HG03575 (cell line): ENCODE measurements around the gene SLC26A11.
"Not testable (repeated sequence)": the region's sequence is repeated elsewhere in the genome, so short reads cannot be mapped to it uniquely, and the experiment has no call there.

Source experiments
- ATAC-seq: cut with Tn5 transposase; IDR thresholded peaks from one replicate; pipeline ENCODE4 v1.9.1; 2021; ENCODE audit not compliant: unreplicated experiment, insufficient number of reproducible peaks, low FRiP score; ENCODE audit errors: extremely low read depth

The SLC26A11 gene

DNA sequence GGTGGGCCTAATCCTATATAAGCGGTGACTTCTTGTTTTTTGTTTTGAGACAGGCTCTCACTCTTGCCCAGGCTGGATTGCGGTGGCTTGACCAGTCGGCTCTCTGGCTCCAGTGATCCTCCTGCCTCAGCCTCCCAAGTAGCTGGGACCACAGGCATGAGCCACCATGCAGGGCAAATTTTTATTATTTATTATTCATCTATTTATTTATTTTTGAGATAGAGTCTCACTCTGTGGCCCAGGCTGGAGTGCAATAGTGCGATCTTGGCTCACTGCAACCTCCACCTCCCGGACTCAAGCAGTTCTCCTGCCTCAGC is 35.8 kb downstream of the SLC26A11 start:
- ATAC-seq, result no peak

DNA sequence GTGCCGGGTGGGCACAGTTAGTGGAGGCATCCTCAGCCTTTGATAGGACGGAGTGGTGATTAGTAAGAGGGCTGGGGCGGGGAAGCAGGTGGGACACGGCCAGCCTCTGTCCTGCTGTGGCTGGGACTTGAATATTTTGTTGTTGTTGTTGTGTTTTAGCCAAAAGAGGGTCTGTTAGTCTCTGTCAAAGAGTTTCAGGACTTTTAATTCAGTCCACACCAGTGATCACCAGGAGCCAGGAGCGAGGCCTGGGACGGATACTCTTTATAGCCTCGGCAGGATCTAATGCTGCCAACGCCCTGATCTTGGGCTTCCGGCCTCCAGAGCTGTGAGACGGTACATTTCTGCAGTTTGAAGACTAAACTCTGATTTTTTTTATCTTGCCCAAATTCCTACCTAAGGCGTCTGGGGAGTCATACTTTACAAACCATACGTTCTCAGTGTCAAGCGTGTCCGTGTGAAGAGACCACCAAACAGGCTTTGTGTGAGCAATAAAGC is 37.5 kb downstream of the SLC26A11 start:
- ATAC-seq, result no peak

DNA sequence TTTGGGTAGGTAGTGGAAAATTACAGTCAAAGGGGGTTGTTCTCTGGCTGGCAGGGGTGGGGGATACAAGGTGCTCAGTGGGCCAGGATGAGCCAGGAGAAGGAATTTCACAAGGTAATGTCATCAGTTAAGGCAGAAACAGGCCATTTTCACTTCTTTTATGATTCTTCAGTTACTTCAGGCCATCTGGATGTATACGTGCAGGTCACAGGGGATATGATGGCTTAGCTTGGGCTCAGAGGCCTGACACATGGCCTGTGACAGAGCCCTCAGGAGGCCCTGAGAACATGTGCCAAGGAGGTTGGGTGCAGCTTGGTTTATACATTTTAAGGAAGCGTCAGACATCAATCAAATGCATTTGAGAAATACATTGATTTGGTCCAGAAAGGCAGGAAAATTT is 38.1 kb downstream of the SLC26A11 start:
- ATAC-seq, result not testable (repeated sequence)

DNA sequence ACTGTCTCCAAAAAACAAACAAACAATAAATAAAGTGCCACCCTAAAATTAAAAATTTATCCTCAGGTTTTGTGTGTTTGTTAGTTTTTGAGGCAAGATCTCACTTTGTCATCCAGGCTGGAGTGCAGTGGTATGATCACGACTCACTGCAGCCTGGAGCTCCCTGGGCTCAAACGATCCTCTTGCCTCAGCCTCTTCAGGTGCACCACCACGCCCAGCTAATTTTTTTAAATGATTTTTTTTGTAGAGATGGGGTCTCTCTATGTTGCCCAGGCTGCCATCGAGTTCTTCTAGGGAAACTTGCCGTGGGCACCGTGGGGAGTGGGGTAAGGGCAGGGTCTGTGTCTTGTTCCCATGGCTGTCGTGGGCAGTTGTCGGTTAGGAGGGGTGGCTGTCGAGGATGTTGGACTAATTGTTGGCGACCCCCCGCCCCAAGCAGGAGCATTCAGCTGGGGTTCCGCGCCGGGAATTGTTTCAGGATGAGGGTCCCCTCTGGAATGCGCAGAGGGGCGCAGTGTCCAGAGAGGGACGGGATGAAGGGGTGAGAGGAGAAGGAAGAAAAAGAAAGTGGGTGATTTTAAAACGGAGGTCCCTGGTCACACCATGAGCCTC is 39.3 kb downstream of the SLC26A11 start:
- ATAC-seq, result no peak

DNA sequence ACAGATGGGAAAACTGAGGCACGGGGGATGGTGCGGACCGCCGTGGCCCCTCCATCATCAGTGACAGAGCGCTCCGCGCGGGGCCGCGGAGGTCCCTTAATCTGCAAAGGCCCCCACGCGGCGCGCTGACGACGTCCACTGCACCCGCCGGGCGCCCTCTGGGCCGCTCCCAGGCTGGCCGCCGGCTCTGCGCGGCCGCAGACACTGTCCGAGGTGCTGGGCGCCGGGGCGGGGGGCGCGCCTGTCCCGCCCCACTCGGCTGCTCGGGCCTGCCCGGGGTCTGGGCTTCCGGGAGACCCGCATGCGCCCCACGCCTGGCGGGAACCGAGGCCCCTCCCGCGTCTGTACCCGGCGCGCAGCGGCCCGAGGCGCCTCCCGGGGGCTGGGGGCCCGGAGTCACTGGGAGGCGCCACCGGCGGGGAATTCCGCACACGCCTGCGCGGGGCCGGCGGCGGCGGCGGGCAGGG is 39.9 kb downstream of the SLC26A11 start:
- ATAC-seq, result no peak

DNA sequence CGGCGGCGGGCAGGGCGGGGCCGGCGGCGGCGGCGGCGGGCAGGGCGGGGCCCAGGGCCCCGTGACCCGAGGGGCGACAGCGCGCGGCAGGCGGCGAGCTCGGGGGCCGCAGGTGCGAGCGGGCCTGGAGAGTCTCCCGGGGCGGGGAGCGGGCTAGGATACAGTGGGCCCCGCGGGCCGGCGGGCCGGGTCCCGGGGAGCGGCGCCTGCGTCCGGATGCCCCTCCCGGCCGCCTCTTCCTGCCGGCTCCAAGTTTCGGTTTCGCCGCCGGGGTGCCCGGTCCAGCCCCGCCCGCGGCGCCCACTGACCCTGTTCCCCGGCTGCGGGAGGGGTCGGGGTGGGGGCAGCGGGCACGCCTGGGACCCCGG is 40.5 kb downstream of the SLC26A11 start, which contains the start of gene RNF213:
RNF213 (plus strand) TSS at position 62 of the 368 bp plus-strand sequence. CDS start 2,830 bp downstream, outside the sequence.
- no peak for ATAC-seq

DNA sequence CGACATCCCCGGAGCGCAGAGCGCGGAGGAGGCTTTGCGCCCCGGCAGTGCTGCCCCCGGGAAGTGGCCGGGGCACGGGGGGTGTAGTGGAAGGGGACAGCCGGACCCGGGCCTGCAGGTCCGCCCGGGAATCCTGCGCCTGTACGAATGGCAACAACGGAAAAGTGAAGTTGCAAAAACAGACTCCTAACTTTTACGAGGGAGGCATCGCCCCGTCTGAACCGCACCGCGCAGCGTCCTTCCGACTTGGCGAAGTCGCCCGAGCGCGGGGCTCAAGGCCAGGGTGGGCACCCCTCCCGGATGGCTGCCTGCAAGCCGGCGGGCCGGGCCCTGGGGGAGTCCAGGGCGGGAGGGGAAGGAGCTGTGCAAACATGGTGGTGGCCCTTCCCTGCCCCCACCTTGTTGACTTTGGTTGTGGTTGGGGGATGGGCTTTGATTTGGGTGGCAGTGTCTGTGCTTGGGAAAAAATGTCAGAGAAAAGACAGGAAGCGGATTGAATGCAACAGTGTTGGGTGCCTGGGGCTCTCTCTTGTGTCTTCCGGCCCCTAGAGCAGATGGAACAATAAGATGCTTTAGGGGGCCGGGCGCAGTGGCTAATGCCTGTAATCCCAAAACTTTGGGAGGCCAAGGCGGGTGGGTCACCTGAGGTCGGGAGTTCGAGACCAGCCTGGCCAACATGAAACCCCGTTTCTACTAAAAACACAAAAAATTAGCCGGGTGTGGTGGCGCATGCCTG is 41.1 kb downstream of the SLC26A11 start:
- no peak for ATAC-seq

DNA sequence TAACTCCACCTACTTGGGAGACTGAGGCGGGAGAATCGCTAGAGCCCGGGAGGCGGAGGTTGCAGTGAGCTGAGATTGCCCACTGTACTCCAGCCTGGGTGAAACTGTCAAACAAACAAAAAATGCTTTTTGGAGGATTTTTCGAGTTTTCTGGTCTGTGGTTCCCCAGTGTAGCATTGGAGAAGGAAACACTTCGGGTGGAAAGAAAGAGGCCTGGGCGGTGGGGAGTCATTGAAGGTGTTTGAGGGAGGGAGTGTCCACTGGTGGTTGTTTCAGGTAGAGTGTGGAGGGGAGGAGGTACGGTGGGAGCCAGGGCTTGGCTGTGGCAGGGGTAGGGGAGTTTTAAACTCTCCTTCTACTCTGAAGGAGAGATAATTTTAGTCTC is 41.7 kb downstream of the SLC26A11 start:
- no peak for ATAC-seq

DNA sequence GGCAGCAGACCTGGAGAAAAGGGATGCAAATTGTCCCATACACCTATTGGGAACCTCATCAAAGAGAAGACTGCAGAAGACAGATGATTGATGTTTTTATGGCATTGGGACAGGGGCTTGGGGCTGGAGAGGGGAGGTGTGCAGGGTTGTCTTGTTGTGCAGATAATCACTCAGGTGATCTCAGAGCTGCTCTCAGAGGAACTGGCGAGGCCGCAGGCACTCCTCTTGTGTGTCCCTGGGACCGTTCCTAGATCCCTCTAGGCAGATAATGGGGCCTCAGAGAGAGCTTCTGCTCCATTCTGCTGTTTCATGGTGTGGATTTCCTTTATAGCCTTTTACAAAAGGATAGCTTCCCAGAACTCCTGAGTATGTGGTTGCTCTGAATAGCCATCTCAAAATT is 42.1 kb downstream of the SLC26A11 start:
- ATAC-seq, result no peak

DNA sequence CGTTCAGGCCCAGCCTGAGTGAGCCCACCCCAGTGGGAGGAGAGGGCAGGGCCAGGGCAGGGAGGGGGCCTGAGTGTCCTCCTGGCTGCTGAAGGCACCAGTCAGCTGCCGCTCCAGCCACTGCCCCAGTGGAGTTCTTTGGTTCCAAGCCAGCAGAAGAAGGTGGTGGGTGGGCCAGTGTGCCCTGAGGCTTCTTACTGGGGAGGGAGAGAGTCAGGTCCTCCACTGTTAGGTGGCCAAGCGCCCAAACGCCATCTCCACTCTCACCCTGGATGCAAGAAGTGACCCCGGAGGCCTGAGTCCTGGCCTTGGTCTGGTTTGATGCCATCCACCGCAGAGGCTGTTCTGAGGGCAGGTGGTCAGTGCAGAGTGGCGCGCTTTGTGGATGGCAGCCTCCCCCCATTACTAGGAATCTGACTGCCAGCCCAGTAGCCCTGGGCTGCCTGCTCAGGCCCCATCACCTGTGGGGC is 42.6 kb downstream of the SLC26A11 start:
- no peak for ATAC-seq

DNA sequence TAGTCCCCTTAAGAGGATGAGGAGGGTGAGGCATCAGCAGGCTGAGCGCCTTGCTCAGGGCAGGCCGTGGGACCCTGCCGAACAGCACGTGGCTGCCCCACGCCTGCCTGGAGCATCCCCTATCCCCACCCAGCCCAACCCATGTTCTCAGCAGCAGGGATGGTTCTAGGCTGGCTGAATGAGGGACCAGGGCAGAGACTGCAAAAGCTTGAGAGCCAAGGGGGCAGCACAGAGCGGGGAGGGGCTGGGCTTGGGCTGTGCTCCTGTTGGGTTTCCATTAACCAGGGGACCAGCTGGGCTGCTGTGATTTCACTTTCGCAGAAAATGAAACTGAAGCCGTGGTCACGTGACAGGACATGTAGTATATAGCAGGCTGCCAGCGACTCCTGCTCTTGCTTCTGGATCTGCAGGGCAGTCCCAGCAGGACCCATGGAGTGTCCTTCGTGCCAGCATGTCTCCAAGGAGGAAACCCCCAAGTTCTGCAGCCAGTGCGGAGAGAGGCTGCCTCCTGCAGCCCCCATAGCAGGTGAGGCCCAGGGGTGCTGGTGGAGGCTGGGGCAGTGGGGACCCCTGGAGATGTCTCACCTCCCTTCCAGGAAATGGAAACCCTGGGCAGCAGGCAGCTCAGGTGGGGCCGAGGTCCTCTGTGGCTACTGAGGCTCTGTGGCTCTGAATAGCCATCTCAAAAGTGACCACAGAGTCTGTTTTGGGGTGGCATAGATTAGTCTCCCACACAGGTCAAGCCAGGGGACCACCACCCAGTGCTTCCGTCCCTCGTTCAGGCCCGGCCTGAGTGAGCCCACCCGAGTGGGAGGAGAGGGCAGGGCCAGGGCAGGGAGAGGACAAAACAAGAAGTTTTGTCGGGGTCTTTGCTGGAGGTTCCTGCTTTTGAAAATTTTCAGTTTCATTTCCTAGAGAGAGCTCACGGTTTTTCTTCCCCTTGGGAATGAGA is 43.3 kb downstream of the SLC26A11 start:
- no peak for ATAC-seq

DNA sequence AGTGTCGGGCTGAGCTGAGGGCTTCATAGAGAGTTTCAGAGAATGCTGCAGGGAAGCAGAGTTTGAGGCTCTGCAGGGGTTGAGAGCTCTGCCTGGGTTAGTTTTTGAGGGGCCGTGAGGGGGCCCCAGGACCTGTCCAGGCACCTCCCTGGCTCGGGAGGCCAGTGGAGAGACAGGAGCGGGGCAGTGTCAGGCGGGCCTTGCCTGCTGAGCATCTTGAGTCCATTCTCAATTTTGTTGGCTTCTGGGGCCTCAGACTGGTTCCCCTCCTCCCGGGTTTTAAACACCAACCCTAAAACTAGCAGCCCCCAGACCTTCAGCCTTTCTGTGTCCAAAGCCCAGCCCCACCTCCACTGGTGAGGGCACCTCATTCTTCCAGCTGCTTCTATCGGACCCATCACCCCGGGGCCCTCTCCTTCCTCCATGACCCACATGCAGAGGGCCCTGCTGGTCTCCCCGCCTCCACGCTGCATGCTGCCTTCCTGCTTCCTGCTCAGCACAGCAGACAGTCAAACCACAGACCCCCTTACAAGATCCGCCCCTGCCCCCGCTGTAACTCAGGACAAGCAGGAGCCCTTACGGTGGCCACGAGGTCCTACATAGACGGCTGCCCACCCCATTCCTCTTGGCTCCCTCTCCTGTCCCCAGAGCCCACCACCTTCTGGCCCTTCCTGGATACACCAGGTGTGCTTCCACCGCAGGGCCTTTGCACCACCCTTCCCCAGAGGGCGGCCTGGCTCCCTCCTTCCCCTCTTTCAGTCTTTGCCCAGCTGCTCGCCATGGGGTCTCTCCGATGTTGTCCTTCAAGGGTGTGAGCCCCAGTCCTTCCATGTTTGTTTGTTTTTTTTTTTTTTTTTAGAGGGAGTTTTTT is 44.2 kb downstream of the SLC26A11 start:
- ATAC-seq, result no peak

DNA sequence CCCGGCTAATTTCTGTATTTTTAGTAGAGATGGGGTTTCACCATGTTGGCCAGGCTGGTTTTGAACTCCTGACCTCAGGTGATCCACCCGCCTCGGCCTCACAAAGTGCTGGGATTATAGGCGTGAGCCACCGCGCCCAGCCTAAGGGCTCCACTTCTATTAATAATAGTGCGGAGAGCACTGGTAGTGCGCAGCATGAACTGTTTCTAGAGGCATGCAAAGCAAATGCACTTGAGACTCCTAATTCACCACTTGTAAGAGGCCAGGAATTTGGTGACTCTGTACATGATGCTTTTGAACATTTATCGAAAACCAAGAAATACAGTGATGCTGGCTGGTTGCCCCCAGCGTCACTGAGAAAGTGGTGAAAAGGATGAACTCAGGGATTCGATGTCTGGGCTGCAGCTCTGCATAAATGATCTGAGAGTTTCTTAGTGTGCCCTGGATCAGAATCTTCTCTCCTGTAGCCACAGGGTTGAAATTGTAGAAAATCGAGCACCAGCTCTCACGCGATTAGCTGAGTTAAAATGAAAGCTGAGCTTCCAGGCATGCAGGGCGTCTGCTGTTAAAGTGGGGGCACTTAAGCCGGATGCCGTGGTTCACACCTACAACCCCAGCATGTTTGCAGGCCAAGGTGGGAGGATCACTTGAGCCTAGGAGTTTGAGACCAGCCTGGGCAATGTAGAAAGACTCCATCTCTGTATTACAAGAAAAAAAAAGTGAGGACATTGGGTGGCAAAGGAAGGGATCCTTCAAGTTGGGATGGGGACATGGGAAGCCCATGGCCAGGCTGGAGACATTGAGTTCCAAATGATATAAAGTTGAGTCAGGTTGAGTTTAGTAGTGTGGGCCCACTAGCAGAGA is 45.2 kb downstream of the SLC26A11 start:
- ATAC-seq, result no peak

DNA sequence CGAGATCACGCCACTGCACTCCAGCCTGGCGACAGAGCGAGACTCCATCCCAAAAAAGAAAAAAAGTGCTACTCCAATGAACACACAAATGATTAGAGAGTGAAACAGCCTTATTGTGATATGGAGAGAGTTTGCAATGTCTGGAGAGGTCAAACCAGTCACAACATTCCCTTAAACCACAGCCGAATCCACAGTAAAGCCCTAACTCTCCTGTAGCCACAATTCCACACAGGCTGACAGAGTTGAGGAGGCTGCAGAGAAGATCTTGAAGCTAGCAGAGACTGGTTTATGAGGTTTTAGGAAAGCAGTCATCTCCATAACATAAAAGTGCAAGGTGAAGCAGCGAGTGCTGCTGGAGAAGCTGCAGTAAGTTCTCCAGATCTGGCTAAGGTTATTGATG is 47.2 kb downstream of the SLC26A11 start:
- no peak for ATAC-seq

DNA sequence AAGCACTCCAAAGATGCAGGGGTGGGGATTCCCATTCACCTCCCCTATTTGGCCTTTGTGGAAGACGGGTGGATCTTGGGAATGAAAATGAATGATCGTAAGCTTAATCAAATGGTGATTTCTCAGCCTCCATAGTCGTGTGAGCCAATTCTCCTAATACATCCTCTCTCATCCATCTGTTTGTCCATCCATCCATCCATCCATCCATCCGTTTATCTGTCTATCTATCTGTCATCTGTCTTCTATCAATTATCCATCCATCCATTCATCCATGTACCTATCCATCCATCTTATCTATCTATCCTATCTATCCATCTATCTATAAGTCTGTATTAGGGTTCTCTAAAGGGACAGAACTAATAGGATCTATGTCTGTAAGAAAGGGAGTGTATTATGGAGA is 48.2 kb downstream of the SLC26A11 start:
- ATAC-seq, result no peak

DNA sequence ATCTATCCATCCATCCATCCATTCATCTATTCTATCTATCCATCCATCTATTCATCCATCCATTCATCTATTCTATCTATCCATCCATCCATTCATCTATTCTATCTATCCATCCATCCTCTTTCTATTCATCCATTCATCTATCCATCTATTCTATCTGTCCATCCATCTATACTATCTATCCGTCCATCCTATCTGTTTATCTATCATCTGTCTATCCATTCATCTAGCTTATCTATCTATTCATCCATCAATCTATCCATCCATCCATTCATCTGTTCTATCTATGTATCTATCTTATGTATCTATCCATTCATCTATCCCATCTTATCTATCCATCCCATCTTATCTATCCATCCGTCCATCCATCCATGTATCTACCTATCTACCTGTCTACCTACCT is 49.2 kb downstream of the SLC26A11 start:
- no peak for ATAC-seq

DNA sequence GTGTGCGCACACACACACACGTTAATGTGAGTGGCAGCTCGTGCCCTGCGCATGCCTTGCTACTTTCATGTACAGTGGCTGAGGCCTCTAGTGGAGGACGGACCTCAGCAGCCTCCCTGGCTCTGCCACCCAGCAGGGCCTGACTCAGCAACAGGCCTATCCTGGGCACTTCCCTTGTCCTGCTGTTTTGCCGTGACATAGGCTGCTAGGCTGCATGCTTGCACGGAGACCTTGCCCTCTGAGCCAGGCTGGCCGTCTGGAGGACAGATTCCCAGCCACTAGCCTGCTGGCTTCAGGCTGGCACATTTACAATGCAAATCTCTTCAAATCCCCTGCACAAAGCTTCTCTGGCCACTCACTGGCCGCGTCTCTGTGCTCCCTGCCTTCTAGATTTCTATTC is 49.9 kb downstream of the SLC26A11 start:
- ATAC-seq, result no peak

DNA sequence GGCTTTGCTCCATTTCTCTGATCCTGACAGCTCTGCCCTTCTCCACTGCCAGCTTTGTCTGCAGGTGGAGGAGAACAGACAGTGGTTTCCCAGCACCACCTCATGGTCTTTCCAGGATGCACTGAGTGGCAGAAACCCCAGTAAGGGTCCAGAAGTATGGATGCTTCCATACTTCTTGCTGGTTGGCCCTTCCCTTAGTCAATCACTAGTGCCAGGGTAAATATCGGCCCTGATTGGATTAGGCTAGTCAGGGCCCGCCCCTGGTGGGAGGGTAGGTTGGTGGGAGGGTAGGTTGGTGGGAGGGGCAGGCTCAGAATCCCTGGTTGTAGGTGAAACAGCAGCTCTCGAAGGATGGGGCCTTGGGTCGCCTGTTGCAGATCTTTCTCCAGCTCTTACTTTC is 50.6 kb downstream of the SLC26A11 start:
- ATAC-seq, result no peak
